Neuronal stem cell (in vitro differentiated cells): ENCODE measurements around the gene SORL1-AS1.

ENCODE experiments used
- DNase-seq: peaks from one replicate; pipeline ENCODE4 v3.0.0-alpha.2; 2013; ENCODE audit warnings: low spot score
- H2AFZ ChIP-seq: one replicate; pipeline ENCODE4 v1.6.1; 2013; ENCODE audit warnings: mild to moderate bottlenecking, low read length, inconsistent platforms
- H2AK5ac ChIP-seq: 2 replicates; pipeline ENCODE4 v1.6.1; 2013; ENCODE audit warnings: low read depth, mild to moderate bottlenecking, inconsistent platforms, low read length, moderate library complexity, mixed read lengths
- H2BK120ac ChIP-seq: 2 replicates; pipeline ENCODE4 v1.6.1; 2013; ENCODE audit warnings: low read depth, mild to moderate bottlenecking, inconsistent platforms, low read length, moderate library complexity, mixed read lengths
- H2BK12ac ChIP-seq: one replicate; pipeline ENCODE4 v1.6.1; 2013; ENCODE audit warnings: low read length, inconsistent platforms
- H2BK15ac ChIP-seq: 2 replicates; pipeline ENCODE4 v1.6.1; 2013; ENCODE audit warnings: mild to moderate bottlenecking, low read length, inconsistent platforms, mixed read lengths
- H2BK5ac ChIP-seq: one replicate; pipeline ENCODE4 v1.6.1; 2013; ENCODE audit warnings: inconsistent platforms, mild to moderate bottlenecking, low read length, moderate library complexity
- H3K14ac ChIP-seq: one replicate; pipeline ENCODE4 v1.6.1; 2013; ENCODE audit warnings: low read length, inconsistent platforms
- H3K18ac ChIP-seq: 2 replicates; pipeline ENCODE4 v1.6.1; 2013; ENCODE audit warnings: low read length, inconsistent platforms
- H3K23ac ChIP-seq: 2 replicates; pipeline ENCODE4 v1.6.1; 2013; ENCODE audit warnings: low read depth, mild to moderate bottlenecking, mixed read lengths, low read length, inconsistent platforms; ENCODE audit not compliant: poor library complexity
- H3K27ac ChIP-seq: replicated peaks from 3 replicates; pipeline ENCODE4 v1.5.1; 2013; ENCODE audit warnings: low read length, inconsistent platforms
- H3K27me3 ChIP-seq, 3 experiments: 2 replicates each; pipeline ENCODE4 v1.6.1; 2013; ENCODE audit warnings: low read length in 3 of 3, mild to moderate bottlenecking in 2 of 3, inconsistent platforms in 1 of 3, low read depth in 1 of 3, mixed read lengths in 1 of 3, moderate library complexity in 1 of 3; ENCODE audit not compliant: control insufficient read depth in 3 of 3, insufficient read depth in 3 of 3
- H3K36me3 ChIP-seq, 2 donors: replicated peaks in 1 of 2; 2 replicates each; pipeline ENCODE4 v1.6.1; 2013; ENCODE audit warnings: low read length in 2 of 2; ENCODE audit not compliant: control insufficient read depth in 2 of 2, insufficient read depth in 2 of 2
- H3K4ac ChIP-seq: 2 replicates; pipeline ENCODE4 v1.6.1; 2013; ENCODE audit warnings: inconsistent platforms, mild to moderate bottlenecking, low read length, moderate library complexity
- H3K4me1 ChIP-seq, 2 donors: 1 replicate in 1 of 2; 2 replicates in 1 of 2; pipeline ENCODE4 v1.6.1; 2013; ENCODE audit warnings: low read length in 2 of 2, low read depth in 1 of 2; ENCODE audit not compliant: control insufficient read depth in 2 of 2, insufficient read depth in 1 of 2
- H3K4me2 ChIP-seq: one replicate; pipeline ENCODE4 v1.6.1; 2013; ENCODE audit warnings: mild to moderate bottlenecking, low read length, inconsistent platforms; ENCODE audit not compliant: insufficient read depth, poor library complexity, severe bottlenecking
- H3K4me3 ChIP-seq, 2 donors: 2 replicates each; pipeline ENCODE4 v1.5.1; 2013; ENCODE audit warnings: low read length in 2 of 2, mild to moderate bottlenecking in 2 of 2, inconsistent platforms in 1 of 2, moderate library complexity in 1 of 2
- H3K79me1 ChIP-seq: one replicate; pipeline ENCODE4 v1.6.1; 2013; ENCODE audit warnings: low read depth, mild to moderate bottlenecking, inconsistent platforms, low read length, moderate library complexity
- H3K9ac ChIP-seq: one replicate; pipeline ENCODE4 v1.6.1; 2013; ENCODE audit warnings: mild to moderate bottlenecking, low read depth, low read length, inconsistent platforms; ENCODE audit not compliant: poor library complexity
- H3K9me3 ChIP-seq, 2 donors: replicated peaks in 1 of 2; 2 replicates each; pipeline versions ENCODE3 to v1.6.1; 2013; ENCODE audit warnings: low read length in 2 of 2, mild to moderate bottlenecking in 2 of 2, inconsistent platforms in 1 of 2, low read depth in 1 of 2, mixed read lengths in 1 of 2, moderate library complexity in 1 of 2; ENCODE audit not compliant: control insufficient read depth in 2 of 2, insufficient read depth in 1 of 2
- H4K8ac ChIP-seq: one replicate; pipeline ENCODE4 v1.6.1; 2013; ENCODE audit warnings: low read depth, mild to moderate bottlenecking, inconsistent platforms, low read length, moderate library complexity
- H4K91ac ChIP-seq: one replicate; pipeline ENCODE4 v1.6.1; 2013; ENCODE audit warnings: low read length, low read depth, mild to moderate bottlenecking, inconsistent platforms; ENCODE audit not compliant: poor library complexity
- WGBS, 2 donors: extraction: QIAGEN DNeasy Blood & Tissue Kit; methylation state at CpG; one replicate each; pipeline ENCODE4 v1.1.7; 2013; ENCODE audit warnings: missing lambda C conversion rate in 2 of 2, mixed read lengths in 1 of 2; ENCODE audit not compliant: insufficient read length in 2 of 2, insufficient replicate concordance in 1 of 2; ENCODE audit errors: extremely low coverage in 2 of 2; 5-methylcytosine and 5-hydroxymethylcytosine counted together

SORL1-AS1 gene

DNA sequence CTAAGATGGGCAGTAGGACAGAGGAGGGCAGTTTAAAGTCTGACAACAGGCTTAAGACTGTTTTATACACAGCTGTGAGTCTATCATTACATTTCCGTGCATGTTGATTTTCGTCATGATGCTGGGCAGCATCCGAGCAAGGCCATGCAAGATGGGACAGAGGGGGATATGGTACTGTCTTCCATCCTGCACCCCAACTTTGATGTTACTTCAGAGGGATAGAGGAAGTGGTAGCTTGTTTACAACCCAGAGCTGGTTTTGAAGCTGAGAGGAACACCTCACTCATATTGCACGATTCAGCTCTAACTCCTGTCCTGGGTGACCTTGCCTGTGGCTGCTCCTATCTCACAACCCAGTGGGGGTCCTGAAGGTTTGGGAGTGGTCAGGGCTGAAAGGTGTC lies 3.6 kb downstream of the SORL1-AS1 start:
- Histone ChIP-seq H3K79me1 (no peaks in the 10 kb centered on the region), H2AFZ (no peak overlapping the region), H3K4ac (no peak overlapping the region), H2BK12ac (no peak overlapping the region), H2BK120ac (no peak overlapping the region), H2AK5ac (no peak overlapping the region), H2BK5ac (no peak overlapping the region), H3K27ac (no peak overlapping the region), H3K4me3 (no peak overlapping the region), H3K9ac (no peak overlapping the region), H3K36me3 (no peaks in the 10 kb centered on the region), H3K4me2 (no peak overlapping the region), H3K18ac (no peak overlapping the region), H3K27me3 (no peaks in the 10 kb centered on the region), H4K8ac (no peak overlapping the region), H2BK15ac (no peak overlapping the region), H3K4me1 (peaks cover 6 to 20% of the 10 kb centered on the region in 2 donors), H3K14ac (no peak overlapping the region), H4K91ac (no peak overlapping the region), H3K23ac (no peak overlapping the region), H3K9me3 (peaks cover 0 to 2% of the 10 kb centered on the region in 2 donors)
- WGBS, 2 donors: no CpG with 5 or more reads among the region's 4 CpGs
- no peak for DNase-seq

DNA sequence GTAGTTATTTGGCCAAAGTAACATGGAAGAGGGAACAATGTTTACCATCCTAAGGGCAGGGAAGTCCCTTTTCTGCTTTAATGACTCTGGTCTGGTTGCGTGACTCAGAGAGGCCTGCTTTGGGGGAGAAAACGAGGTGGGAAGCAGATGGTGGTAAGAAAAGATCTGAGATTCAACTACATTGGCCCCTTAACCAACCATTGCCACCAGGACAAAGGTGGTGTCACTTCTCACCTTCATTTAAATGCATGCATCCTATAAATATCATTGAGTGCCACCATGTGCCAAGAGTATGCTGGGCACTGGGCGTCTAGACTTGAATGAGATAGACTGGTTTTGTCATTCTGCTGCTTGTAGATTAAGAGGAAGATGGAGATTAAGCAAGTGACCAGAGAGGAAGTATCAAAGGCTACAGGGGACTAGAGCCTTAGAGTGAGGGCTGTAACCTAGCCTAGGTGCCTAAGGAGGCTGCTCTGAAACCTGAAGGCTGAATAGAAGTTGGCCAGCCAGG lies 4.3 kb downstream of the SORL1-AS1 start:
- H3K27me3 ChIP-seq: no peaks in the 10 kb centered on the region

GRCh38 chr11:121448011-121448410 lies 4.8 kb downstream of the SORL1-AS1 start:
- H2BK12ac ChIP-seq: no peak overlapping the region

More for the DNA sequence above, 4.3 kb downstream of the SORL1-AS1 start:
- no peak overlapping the region for H3K14ac ChIP-seq
- H3K27ac ChIP-seq: no peak overlapping the region
- no peak overlapping the region for H3K4me3 ChIP-seq
- H2BK5ac ChIP-seq: no peak overlapping the region
- H2AFZ ChIP-seq: no peak overlapping the region
- H3K4me1 ChIP-seq: peaks cover 8 to 18% of the 10 kb centered on the region in 2 donors
- no peak overlapping the region for H2BK12ac ChIP-seq
- H3K18ac ChIP-seq: no peak overlapping the region
- H2BK120ac ChIP-seq: no peak overlapping the region
- H2AK5ac ChIP-seq: no peak overlapping the region
- H3K79me1 ChIP-seq: no peaks in the 10 kb centered on the region
- H3K23ac ChIP-seq: no peak overlapping the region
- H3K4ac ChIP-seq: no peak overlapping the region
- WGBS, 2 donors: no CpG with 5 or more reads among the region's 3 CpGs
- no peak overlapping the region for H4K91ac ChIP-seq
- H3K9ac ChIP-seq: no peak overlapping the region
- no peak overlapping the region for H4K8ac ChIP-seq
- no peak overlapping the region for H2BK15ac ChIP-seq
- DNase-seq: no peak
- H3K4me2 ChIP-seq: no peak overlapping the region
- H3K36me3 ChIP-seq: no peaks in the 10 kb centered on the region
- peaks cover 0 to 2% of the 10 kb centered on the region in 2 donors for H3K9me3 ChIP-seq

DNA sequence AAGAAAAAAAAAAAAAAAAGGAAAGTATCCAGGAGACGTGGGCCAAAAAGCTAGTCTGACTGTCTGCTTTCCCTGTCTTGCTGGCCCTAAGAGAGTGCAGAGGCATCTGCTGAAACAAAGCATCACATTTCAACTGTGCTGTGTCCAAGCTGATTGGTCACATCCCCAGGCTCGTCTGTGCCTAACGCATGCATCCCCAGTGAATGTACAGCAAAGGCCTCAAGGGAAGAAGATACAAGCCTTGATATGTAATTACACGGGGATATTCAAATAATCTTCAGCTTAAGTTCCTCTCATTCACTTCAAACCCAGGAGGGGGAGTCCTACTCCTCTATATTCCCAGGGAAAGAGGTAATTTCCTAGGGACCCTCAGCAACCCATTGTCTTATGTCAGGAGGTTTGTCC lies 6.0 kb downstream of the SORL1-AS1 start:
- WGBS, 2 donors: no CpG with 5 or more reads among the region's 4 CpGs
- no peak overlapping the region for H2BK12ac ChIP-seq
- H2BK15ac ChIP-seq: no peak overlapping the region
- no peak overlapping the region for H3K9ac ChIP-seq
- H3K4ac ChIP-seq: no peak overlapping the region
- H3K4me3 ChIP-seq: no peak overlapping the region
- no peak overlapping the region for H4K91ac ChIP-seq
- no peak overlapping the region for H3K14ac ChIP-seq
- no peak for DNase-seq
- H3K27ac ChIP-seq: no peak overlapping the region
- H4K8ac ChIP-seq: no peak overlapping the region
- no peak overlapping the region for H2BK120ac ChIP-seq
- no peak overlapping the region for H2BK5ac ChIP-seq
- H3K27me3 ChIP-seq: no peaks in the 10 kb centered on the region
- H2AK5ac ChIP-seq: no peak overlapping the region
- no peaks in the 10 kb centered on the region for H3K79me1 ChIP-seq
- H3K23ac ChIP-seq: no peak overlapping the region
- no peaks in the 10 kb centered on the region for H3K36me3 ChIP-seq
- no peak overlapping the region for H3K4me2 ChIP-seq
- peak overlapping the region; percentile 44 for H2AFZ ChIP-seq
- H3K4me1 ChIP-seq: peaks cover 8 to 12% of the 10 kb centered on the region in 2 donors
- peaks cover 0 to 2% of the 10 kb centered on the region in 2 donors for H3K9me3 ChIP-seq
- no peak overlapping the region for H3K18ac ChIP-seq

More at GRCh38 chr11:121448011-121448410, 4.8 kb downstream of the SORL1-AS1 start:
- Histone ChIP-seq H2AK5ac (no peak overlapping the region), H2AFZ (no peak overlapping the region), H3K79me1 (no peaks in the 10 kb centered on the region), H3K9me3 (peaks cover 0 to 2% of the 10 kb centered on the region in 2 donors), H4K91ac (no peak overlapping the region), H3K4me2 (no peak overlapping the region), H3K23ac (no peak overlapping the region), H3K4me3 (no peak overlapping the region), H2BK15ac (no peak overlapping the region), H4K8ac (no peak overlapping the region), H3K14ac (no peak overlapping the region), H3K27ac (no peak overlapping the region), H3K4me1 (peaks cover 8 to 14% of the 10 kb centered on the region in 2 donors), H3K18ac (no peak overlapping the region), H2BK120ac (no peak overlapping the region), H3K36me3 (no peaks in the 10 kb centered on the region), H2BK5ac (no peak overlapping the region), H3K27me3 (no peaks in the 10 kb centered on the region), H3K9ac (no peak overlapping the region), H3K4ac (no peak overlapping the region)
- no peak for DNase-seq
- no CpG with 5 or more reads among the region's 4 CpGs for WGBS, 2 donors
